H54 (cell line): ENCODE results near the gene ACOT11.

Experiments used
- DNase-seq: peaks from one replicate; pipeline ENCODE4 v3.0.0; 2011; ENCODE audit warnings: low spot score, mixed read lengths; ENCODE audit not compliant: insufficient read length
- FAIRE-seq: peaks from 3 replicates; lab custom pipeline; 2011; peaks lifted over from hg19 to GRCh38; lab: Jason Lieb, UNC
- POLR2A ChIP-seq: IDR thresholded peaks from 2 replicates; pipeline ENCODE4 v1.6.1; 2011; ENCODE audit warnings: low read depth, mild to moderate bottlenecking, low read length

Gene ACOT11

DNA sequence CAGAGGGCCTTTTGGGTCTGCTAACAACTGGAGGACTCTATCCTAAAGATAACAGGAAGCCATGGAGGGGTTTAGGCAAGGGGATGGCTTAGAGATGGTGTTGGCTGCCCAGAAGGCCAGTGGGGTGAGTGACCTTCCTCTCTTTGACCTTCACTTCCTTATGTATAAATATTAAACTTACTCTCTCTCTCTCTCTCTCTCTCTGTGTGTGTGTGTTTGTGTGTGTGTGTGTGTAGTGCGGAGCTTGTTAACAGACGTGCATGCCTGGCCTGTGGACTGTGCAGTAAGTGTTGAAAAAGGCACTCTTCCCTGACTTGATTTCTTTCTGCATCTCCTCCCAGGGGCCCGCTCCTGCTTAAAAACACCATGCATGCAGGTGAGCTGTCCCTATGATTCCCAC is 103.6 kb downstream of the ACOT11 start:
- DNase-seq, result no peak
- no peak for FAIRE-seq
- no peak for TF ChIP-seq POLR2A

DNA sequence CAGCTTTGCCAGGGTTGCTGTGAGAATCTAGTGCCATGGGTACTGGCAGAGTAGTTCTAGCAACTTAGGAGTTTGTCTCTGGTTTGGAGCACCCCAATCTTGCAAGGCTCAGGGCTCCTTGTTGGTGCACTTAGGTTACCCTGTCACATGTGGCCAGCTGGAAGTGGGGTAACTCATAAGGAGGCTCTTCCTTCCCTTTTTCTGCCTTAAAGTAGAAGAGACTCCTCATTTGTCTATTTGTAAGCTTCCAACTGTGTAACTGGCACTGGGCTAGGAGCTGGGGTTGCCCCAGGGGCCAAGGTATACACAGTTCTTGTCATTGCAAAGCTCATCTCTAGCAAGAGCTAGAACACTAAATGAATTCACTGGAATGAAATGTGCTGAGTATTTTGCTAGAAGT is 104.1 kb downstream of the ACOT11 start:
- FAIRE-seq (no peak), DNase-seq (no peak)
- no peak for TF ChIP-seq POLR2A

DNA sequence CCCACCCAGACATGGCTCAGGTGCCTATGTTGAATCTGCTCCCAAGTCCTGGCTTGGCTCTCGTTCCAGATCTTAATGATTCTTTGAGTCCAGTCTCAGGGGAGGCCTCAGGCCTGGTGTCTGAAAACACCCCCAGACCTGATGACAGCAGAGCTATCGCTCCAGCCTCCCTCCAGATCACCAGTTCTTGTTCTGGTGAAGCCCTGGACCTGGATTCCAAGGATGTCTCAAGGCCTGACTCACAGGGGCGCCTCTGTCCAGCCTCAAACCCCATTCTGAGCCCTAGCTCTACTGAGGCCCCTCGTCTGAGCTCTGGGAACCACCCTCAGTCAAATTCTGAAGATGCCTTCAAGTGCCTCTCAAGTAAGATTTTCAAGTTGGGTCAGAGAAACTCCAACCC is 105.0 kb downstream of the ACOT11 start:
- no peak for FAIRE-seq
- TF ChIP-seq POLR2A, result no peak
- peak; percentile 21 for DNase-seq

DNA sequence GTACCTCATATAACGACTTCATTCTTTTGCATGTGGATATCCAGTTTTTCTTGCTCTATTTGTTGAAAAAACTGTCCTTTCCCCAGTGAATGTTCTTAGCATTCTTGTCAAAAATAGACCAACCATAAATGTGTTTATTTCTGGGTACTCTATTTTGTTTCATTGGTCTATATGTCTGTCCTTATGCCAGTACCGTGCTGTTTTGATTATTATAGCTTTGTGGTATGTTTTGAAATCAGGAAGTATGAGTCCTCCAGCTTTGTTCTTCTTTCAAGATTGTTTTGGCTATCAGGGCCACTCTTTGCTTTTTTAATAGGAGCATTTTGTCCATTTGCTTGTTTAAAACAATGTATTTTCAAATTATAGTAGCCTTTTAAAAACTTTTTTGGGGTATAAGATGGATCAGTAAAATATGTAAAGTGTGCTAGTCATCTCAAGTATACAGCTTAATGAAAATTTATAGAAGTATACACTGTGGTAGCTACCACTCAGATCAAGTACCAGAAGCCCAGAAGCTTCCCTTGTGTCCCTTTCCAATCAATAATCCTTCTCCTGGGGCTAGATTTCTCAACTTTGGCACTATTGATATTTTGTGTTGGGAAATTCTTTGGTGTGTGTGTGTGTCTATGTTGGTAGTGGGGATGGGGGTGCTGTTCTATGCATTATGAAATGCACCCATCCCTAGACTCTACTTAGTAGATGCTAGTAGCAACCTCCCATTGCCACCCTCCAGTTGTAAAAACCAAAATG is 110.3 kb downstream of the ACOT11 start:
- TF ChIP-seq POLR2A, result no peak
- FAIRE-seq, result no peak
- no peak for DNase-seq
